Suppressor macrophage treated with lipopolysaccharide for 1 hour (primary cell): ENCODE results near the gene ST3GAL2.
"Not testable (repeated sequence)": the region's sequence is repeated elsewhere in the genome, so short reads cannot be mapped to it uniquely, and the experiment has no call there.

ENCODE experiments used
- DNase-seq, 3 donors: peaks; one replicate each; pipeline ENCODE4 v3.0.0-alpha.2; 2020 to 2022

ST3GAL2 gene

DNA sequence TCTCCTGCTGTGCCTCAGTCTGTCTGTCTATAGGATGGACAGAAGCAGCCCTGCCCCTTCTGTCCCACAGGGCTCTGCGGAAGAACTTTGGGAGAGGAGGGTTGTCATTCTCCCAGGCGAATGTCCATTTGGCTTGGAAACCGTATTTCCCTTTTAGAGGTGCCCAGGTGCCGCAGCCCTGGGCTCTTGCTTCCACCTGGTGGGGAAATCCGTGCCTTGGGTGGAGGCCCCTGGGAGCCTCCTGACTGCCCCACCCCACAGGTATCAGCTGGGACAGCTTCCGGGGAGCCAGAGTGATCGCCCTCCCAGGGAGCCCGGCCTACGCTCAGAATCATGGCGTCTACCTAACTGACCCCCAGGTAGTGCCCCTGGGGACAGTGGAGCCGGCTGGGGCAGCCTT is 28.2 kb upstream of the ST3GAL2 start:
- no peak for DNase-seq

GRCh38 chr16:70466805-70467076 is 27.8 kb upstream of the ST3GAL2 start:
- DNase-seq: no peak

DNA sequence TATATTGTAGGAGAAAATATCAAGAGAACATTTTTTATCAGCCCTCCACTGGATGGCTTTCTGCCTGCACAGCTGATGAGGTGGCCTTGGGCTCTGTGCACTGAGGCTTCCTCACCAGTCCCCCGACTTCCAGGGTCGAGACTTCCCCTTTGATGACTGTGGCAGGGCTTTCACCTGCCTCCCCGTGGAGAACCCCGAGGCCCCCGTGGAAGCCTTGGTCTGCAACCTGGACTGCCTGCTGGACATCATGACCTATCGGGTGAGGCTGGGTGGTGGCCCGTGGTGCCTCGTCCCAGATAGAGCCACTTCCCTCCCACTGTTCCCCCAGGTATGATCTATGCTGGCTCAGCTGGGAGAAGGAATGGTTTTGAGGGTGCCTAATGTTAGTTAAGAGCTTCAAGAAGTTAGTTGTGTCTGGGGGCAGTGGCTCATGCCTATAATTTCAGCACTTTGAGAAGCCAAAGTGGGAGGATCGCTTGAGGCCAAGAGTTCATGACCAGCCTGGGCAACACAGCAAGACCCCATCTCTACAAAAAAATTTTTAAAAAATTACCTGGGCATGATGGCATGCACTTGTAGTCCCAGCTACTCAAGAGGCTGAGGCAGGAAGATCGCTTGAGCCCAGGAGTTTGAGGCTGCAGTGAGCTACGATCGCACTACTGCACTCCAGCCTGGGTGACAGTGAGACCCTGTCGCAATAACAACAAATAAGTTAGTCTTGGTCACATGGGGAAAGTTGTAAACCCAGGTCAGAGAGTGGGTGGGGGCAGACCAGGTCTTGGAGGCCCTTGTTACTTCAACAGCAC is 27.3 kb upstream of the ST3GAL2 start:
- no peak for DNase-seq

DNA sequence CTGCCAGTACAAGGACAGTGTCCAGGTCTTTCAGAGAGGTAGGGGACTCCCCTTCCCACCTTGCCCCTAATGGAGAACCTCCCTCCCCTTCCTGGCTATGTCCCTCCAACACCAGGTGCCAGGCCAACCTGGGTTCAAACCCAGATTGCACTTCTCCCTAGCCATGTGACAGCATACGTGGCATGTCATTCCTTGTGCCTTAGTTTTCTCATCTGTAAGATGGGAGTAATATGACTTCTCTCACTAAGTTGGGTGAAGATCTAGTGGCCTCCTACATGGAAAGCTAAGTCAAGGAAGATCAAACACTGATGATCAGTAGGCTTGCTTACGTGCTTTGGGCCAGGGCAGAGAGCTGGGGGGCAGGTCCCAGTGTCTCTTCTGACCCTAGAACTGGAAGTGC is 24.3 kb upstream of the ST3GAL2 start:
- DNase-seq: no peak

DNA sequence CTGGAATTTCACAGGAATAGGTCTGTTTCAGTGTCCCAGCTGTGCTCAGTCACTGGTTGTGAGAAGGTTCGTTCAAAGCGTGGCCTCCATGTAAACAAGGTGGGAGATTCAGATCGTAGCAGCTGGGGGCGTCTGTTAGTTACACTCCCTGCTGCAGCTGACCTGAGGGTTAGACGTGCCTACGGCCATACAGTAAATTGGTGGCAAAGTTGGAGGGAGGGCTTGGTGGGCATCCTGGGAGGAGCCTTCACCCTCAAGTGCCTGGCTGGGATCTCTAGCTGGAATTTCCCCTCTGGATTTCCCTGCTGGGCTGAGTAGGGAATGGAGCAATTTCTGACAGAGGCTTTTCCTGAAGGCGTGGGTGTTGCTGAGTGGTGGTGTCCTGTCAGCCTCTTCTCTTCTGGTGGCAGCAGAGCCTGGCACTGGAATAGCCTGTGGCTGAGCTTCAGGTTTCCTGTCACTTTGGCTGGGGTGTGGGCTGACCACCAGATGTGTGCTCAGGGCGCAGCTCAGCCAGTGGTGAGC is 21.9 kb upstream of the ST3GAL2 start:
- peak; percentile 84 to 90 (median 88) for DNase-seq

GRCh38 chr16:70457446-70458166 is 18.7 kb upstream of the ST3GAL2 start:
- no peak for DNase-seq

DNA sequence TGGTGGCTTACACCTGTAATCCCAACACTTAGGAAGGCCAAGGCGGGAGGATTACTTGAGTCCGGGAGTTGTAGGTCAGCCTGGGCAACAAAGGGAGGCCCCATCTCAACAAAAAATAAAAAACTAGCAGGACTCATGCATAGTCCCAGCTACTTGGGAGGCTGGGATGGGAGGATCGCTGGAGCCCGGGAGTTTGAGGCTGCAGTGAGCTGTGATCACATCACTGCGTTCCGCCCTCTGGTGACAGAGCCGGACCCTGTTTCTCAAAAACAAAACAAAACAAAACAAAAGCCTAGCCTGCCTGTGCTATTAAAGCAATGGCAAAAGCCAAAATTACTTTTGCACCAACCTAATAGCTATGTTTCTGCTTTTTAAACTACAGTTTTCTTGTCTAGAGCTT is 17.0 kb upstream of the ST3GAL2 start:
- DNase-seq: no peak

GRCh38 chr16:70454222-70455034 is 15.5 kb upstream of the ST3GAL2 start, which contains the start of gene FCSK:
FCSK (plus strand) TSS chr16:70454595; CDS start chr16:70463191, 8,596 bp downstream.
- peak; percentile 66 to 80 (median 68) for DNase-seq

GRCh38 chr16:70453892-70454221 is 15.0 kb upstream of the ST3GAL2 start:
- DNase-seq: no peak

DNA sequence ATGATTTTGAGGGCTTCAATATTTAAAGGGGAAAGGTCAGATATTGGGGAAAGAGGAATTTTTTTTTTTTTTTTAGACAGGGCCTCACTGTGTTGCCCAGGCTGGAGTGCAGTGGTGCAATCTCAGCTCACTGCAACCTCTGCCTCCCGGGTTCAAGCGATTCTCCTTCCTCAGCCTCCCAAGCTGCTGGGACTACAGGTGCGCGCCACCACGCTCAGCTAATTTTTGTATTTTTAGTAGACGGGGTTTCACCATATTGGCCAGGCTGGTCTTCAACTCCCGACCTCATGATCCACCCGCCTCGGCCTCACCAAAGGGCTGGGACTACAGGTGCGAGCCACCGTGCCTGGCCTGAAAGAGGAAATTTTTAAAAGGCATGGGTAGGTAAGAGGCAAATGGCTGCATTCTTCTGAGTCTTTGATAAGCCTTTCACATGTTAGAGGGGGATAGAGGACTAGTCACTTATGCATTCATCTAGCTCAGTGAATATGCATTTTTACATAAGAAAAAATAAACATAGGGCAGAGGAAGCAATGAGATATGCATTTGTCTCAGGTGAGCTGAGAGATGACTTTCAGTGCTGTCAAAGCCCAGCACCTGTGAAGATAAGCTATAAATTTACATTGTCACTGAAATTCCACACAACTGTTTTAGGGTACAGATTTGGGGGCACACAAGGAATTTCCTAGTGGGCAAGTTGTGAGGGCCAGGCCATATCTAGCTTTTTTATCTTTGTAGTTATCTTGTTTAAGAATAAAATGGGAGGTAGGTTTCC is 14.4 kb upstream of the ST3GAL2 start:
- no peak for DNase-seq

- not testable (repeated sequence) for DNase-seq
These were observed 12.1 kb upstream of the ST3GAL2 start for GRCh38 chr16:70451004-70451340.

GRCh38 chr16:70450142-70451003 is 11.5 kb upstream of the ST3GAL2 start:
- not testable (repeated sequence) for DNase-seq

DNA sequence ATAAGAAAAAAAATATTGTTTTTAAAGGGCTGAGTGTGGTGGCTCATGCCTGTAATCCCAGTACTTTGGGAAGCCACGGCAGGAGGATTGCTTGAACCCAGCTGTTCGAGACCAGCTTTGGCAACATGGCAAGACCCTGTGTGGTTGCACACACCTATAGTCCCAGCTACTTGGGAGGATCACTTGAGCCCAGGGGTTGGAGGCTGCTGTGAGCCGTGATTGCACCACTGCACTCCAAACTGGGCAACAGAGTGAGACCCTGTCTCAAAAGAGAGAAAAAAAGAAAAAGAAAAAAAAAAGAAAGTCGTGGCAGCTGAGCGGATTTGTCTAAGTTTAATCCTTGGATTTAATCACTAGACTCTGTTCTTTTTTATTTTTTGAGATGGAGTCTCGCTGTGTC is 9.2 kb upstream of the ST3GAL2 start:
- no peak for DNase-seq

DNA sequence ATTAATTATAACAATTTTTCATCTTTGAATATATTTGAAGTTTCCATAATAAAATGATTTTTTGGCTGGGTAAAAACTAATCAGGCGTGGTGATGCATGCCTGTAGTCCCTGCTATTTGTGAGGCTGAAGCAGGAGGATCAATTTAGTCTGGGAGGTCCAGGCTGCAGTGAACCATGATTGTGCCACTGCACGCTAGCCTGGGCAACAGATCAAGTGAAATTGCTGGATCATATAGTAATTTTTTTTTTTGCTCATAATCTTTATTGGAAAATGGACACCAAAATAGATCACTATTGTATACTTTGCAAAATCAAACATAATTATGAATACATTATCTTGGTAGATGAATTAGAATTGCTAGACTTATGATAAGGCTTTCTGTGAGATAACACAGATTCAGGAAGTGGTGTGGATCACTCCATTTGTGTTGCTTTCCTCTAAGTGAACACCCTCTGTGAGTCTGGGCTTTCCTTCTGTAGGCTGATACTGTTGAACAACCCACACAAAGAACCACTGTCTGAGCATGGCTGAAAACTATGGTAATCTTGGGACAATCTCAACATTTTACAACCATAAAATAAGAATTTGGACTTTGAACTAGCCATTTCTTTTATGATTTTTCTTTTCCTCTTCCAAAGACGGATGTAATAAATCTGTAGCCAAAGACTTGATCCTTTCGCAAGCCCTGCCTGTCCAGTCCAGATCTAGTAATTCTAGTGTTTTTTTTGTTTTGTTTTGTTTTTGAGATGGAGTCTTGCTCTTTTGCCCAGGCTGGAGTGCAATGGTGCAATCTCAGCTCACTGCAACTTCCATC is 5.6 kb upstream of the ST3GAL2 start:
- peak; percentile 54 to 65 (median 59) for DNase-seq

DNA sequence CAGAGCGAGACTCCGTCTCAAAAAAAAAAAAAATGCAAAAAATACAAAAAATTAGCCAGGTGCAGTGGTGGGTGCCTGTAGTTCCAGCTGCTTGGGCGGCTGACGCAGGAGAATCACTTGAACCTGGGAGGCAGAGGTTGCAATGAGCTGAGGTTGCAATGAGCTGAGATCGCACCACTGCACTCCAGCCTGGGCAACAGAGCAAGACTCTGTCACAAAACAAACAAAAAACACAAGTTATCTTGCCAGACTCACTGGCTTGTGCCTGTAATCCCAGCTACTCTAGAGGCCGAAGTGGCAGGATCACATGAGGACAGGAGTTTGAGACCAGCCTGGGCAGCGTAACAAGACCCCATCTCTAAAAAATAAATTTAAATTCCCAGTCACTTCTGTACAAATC is 3.4 kb upstream of the ST3GAL2 start:
- DNase-seq: no peak

GRCh38 chr16:70441406-70441990 is 2.6 kb upstream of the ST3GAL2 start:
- DNase-seq: no peak

DNA sequence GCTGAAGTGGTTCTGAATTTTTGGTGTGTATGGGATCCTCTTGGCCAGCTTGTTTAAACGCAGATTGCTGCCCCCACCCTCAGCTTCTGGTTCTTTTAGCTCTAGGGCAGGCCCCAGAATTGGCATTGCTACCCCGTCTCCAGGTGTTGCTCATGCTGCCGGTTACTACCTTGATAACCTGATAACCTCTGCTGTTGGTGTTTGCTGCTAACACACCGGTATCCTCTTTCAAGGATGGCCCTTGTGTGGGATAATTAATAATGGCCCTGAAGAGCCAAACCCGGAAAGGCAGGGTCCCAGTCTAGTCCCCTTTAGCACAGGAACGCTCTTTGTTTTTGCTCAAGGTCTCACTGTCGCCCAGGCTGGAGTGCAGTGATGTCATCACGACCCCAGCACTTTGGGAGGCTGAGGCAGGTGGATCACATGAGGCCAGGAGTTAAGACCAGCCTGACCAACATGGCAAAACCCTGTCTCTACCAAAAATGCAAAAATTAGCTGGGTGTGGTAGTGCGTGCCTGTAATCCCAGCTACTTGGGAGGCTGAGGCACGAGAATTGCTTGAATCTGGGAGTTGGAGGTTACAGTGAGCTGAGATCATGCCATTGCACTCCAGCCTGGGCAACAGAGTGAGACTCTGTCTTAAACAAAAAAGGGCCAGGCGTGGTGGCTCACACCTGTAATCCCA is 1.3 kb upstream of the ST3GAL2 start:
- no peak for DNase-seq

DNA sequence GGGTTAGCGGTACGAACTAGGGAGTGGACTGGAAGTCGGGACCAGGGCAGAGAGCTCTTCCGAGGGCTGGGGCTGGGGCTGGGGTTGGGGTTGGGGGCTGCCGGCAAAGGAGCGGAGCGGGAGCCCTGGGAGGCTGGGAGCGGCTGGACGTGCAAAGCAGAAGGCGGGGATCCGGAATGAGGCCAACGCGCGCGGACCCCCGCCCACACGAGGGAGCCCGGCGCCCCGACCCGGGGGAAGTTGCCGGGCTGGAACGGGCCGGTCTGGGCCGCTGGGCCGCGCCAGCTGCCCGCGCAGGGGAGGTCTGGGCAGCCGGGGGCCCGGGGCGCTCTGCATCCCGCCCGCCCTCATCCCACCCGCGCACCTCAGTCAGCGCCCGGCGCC is 323 bp downstream of the ST3GAL2 start:
- no peak for DNase-seq

- DNase-seq: peak; percentile 81 to 85 (median 84)
These were observed 1.0 kb downstream of the ST3GAL2 start for GRCh38 chr16:70437582-70438557.
